Thymus (tissue), 14 donors: ENCODE measurements around the gene ATOH8. TPM values are rescaled to one million over a fixed set of nuclear protein-coding genes. Genes with fewer than 3 reads are reported as not detected.

Experiments
- DNase-seq, 9 donors: peaks; one replicate each; pipeline ENCODE4 v3.0.0-alpha.2; 2013; ENCODE audit warnings: low spot score in 9 of 9, low read depth in 6 of 9, missing footprints in 1 of 9
- H3K27ac ChIP-seq, 2 donors: one replicate each; pipeline ENCODE4 v1.5.1; 2013; ENCODE audit warnings: control low read depth in 1 of 2, low read depth in 1 of 2, low read length in 1 of 2, mild to moderate bottlenecking in 1 of 2, moderate library complexity in 1 of 2
- H3K27me3 ChIP-seq, 2 donors: one replicate each; pipeline ENCODE4 v1.5.1; 2013; ENCODE audit warnings: low read length in 1 of 2; ENCODE audit not compliant: control insufficient read depth in 2 of 2, insufficient read depth in 1 of 2
- H3K36me3 ChIP-seq, 2 donors: one replicate each; pipeline ENCODE4 v1.5.1; 2013; ENCODE audit warnings: low read length in 1 of 2, mild to moderate bottlenecking in 1 of 2, moderate library complexity in 1 of 2; ENCODE audit not compliant: control insufficient read depth in 2 of 2, insufficient read depth in 2 of 2
- H3K4me1 ChIP-seq, 2 donors: one replicate each; pipeline ENCODE4 v1.5.1; 2013; ENCODE audit warnings: low read length in 2 of 2; ENCODE audit not compliant: control insufficient read depth in 2 of 2, insufficient read depth in 2 of 2
- H3K4me3 ChIP-seq, 2 donors: one replicate each; pipeline ENCODE4 v1.5.1; 2013; ENCODE audit warnings: low read length in 2 of 2, control low read depth in 1 of 2, mild to moderate bottlenecking in 1 of 2
- H3K9me3 ChIP-seq, 2 donors: one replicate each; pipeline ENCODE4 v1.5.1; 2013; ENCODE audit warnings: low read length in 1 of 2, mild to moderate bottlenecking in 1 of 2; ENCODE audit not compliant: control insufficient read depth in 2 of 2, insufficient read depth in 1 of 2
- WGBS: extraction: QIAGEN DNeasy Blood & Tissue Kit; methylation state at CpG from one replicate; pipeline ENCODE4 v1.1.7; 2013; 5-methylcytosine and 5-hydroxymethylcytosine counted together
- long read RNA-seq, 10 donors: transcript quantifications; one replicate each; lab custom pipeline, GENCODE V29; 2026
- polyA plus RNA-seq: library from polyadenylated mRNA; stranded (reverse); fragments of 200-250 nt; gene quantifications from one replicate; pipeline ENCODE4 v1.2.3, GENCODE V29; 2013
- total RNA-seq: library from RNA; stranded (reverse); fragments of 120-200 nt; gene quantifications from one replicate; pipeline ENCODE4 v1.2.4, GENCODE V29; 2013
- donor health status: healthy.

ATOH8 gene, protein sequence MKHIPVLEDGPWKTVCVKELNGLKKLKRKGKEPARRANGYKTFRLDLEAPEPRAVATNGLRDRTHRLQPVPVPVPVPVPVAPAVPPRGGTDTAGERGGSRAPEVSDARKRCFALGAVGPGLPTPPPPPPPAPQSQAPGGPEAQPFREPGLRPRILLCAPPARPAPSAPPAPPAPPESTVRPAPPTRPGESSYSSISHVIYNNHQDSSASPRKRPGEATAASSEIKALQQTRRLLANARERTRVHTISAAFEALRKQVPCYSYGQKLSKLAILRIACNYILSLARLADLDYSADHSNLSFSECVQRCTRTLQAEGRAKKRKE
- total RNA-seq (2.0 TPM), polyA plus RNA-seq (19.1 TPM)
- long read RNA-seq, donor 1 = 0 reads
- long read RNA-seq, donor 2, partial matches to known transcripts = 0 of 3 reads
- long read RNA-seq, donor 2, other reads (novel, unspliced or antisense) = 0 of 3 reads
- long read RNA-seq, donor 3, partial matches to known transcripts = 0 of 2 reads
- long read RNA-seq, donor 3, other reads (novel, unspliced or antisense) = 0 of 2 reads
- long read RNA-seq, donor 4 = 0 reads
- long read RNA-seq, donor 5, partial matches to known transcripts = 0 of 1 reads
- long read RNA-seq, donor 5, other reads (novel, unspliced or antisense) = 0 of 1 reads
- long read RNA-seq, donor 6, partial matches to known transcripts = 0 of 1 reads
- long read RNA-seq, donor 6, other reads (novel, unspliced or antisense) = 0 of 1 reads
- long read RNA-seq, donor 7, partial matches to known transcripts = 0 of 1 reads
- long read RNA-seq, donor 7, other reads (novel, unspliced or antisense) = 0 of 1 reads
- long read RNA-seq, donor 8 = 0 reads
- long read RNA-seq, donor 9 = 0 reads
- long read RNA-seq, donor 10 = 0 reads

DNA sequence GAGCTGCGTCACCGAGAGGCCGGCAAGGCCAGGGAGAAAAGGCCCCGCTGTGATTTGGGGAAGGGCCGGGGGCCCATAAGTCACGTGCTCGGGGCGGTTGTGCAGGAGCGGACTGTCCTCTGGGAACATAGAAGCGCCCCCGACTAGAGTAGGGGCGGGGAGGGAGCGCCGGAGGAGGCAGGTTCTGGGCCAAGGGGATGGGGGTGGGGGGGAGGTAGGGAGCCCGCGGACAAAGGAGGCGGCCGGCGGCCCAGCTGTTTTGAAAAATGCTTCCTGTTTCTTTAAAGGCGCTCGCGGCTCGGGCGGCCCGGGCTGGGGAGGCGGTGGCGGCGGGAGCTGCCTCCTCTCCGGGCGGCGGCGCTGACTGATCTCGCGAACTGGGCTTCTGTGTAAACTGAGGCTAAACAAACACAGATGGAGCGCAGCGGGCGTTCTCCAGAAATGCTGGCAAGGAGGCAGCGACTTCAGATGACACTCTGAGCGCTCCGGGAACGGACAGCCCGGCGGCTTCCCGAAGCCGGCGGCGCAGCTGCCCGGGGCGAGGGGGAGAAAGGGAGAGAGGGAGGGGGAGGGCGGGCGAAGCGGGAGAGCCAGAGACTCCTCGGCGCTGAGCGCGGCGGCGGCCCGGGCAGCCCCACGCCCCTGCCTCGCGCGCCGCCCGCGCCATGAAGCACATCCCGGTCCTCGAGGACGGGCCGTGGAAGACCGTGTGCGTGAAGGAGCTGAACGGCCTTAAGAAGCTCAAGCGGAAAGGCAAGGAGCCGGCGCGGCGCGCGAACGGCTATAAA, at the start of gene ATOH8:
Gene ATOH8, plus strand, starts transcription at position 467 of the 788 bp plus-strand sequence. Its CDS starts 199 bp downstream, at position 666.
- H3K27ac ChIP-seq = no peak within 1 kb of the TSS
- H3K4me3 ChIP-seq = peak within 1 kb of the TSS; percentile 10 to 41
- peaks cover 12 to 35% of the 10 kb centered on the region in 2 donors for H3K4me1 ChIP-seq
- 1% methylated on average over 81 of the region's 81 CpGs for WGBS
- no peaks in the 10 kb centered on the region for H3K36me3 ChIP-seq
- DNase-seq = peak in 1 of 9 donors; percentile 41
- H3K9me3 ChIP-seq = peaks cover 2 to 11% of the 10 kb centered on the region in 2 donors
- H3K27me3 ChIP-seq = peaks cover 55 to 89% of the 10 kb centered on the region in 2 donors

DNA sequence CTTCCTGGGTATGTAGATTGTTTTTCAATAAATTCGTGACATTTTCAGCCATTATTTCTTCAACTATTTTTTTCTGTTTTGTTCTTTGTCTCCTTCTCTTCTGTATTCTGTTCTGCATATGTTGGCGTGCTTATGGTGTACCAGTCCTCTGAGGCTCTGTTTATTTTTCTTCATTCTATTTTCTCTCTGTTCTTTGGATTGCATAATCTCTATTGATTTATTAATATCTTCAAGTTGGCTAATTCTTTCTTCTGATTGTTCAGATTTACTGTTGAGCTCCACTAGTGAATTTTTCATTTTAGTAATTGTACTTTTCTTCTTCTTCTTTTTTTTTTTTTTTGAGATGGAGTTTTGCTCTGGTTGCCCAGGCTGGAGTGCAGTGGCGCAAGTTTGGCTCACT, 49.8 kb upstream of the ATOH8 start:
- Histone ChIP-seq H3K4me1 (peaks cover 0 to 13% of the 10 kb centered on the region in 2 donors), H3K36me3 (no peaks in the 10 kb centered on the region), H3K9me3 (no peaks in the 10 kb centered on the region), H3K27ac (no peak overlapping the region), H3K4me3 (no peak overlapping the region), H3K27me3 (no peaks in the 10 kb centered on the region)
- 96% methylated on average over 3 of the region's 3 CpGs for WGBS
- no peak for DNase-seq

DNA sequence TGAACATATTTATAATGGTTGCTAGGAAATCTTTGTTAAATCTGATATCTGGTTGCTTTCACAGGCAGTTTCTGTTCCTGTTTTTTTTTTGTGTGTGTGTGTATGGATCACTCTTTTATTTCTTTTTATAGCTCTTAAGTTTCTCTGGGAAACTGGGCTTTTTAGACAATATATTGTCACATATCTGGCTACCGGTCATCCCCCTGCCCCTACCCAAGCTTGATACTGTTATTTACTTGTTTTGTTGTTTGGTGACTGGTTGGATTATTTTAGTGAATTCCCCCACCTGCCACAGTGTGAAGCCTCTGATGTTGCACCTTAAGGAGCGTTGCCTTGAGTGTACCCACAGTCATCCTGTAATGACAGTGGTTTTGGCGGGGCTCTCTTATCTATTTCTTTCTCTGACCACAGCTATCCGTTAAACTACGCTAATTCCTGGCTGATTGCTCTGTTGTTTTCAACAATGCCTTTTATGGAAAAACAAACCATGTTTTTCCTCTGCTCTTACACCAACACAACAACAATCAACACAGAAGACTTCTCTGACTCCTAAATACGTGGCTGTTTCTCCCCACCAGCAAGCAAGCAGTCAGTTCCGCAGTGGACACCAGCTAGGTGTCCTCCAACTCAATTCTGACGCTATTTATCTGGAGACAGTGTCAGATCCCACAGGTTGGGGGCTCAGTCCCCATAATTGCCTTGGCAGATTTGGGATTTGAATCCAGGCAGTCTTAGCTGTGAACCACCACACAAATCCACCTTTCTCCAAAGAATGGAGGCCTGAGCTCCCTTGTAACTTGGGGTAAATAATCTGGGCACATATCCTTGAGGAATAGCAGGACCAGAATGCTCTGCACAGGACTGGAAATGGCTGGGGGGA, 48.8 kb upstream of the ATOH8 start:
- no peaks in the 10 kb centered on the region for H3K36me3 ChIP-seq
- H3K27me3 ChIP-seq = no peaks in the 10 kb centered on the region
- peaks cover 0 to 13% of the 10 kb centered on the region in 2 donors for H3K4me1 ChIP-seq
- DNase-seq = no peak
- 46% methylated on average over 8 of the region's 8 CpGs for WGBS
- H3K9me3 ChIP-seq = no peaks in the 10 kb centered on the region
- no peak overlapping the region for H3K4me3 ChIP-seq
- H3K27ac ChIP-seq = no peak overlapping the region

DNA sequence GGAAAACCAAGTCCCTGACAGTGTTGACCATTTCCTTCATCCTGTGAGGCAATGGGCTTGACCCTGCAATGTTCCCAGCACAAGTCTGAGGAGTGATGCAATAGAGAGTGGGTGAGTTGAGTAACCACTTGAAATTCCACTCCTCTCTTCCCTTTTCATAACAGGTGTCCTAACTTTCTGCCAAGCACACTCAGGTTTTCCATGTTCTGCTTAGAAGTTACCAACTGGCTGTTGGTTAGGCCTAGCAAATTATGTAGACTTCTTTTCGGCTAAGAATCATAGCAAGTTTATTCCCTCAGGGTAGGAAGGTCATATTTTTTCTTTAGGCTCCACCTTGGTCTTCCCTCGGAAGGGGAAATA, 48.1 kb upstream of the ATOH8 start:
- Histone ChIP-seq H3K4me3 (no peak overlapping the region), H3K4me1 (peaks cover 0 to 18% of the 10 kb centered on the region in 2 donors)
- 97% methylated on average over 2 of the region's 2 CpGs for WGBS

DNA sequence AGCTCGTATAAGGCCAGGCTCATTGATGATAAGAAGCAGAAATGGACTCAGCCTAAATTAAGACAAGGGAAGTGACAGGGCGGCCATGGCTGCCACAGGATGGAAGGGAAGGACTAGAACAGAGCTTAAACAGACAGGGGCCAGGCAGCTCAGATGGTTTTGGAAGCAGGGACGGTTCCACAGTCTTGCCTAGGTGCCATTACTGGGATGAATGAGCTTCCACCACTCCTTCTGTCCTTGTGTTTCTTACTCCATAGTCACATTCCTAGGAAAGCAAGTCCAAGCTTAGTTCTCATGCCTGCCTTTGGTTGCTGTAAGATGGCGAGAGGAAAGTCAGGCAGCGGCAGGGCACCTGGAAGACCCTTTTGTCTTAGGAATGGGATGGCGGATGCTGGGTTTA, 47.7 kb upstream of the ATOH8 start:
- no peaks in the 10 kb centered on the region for H3K27me3 ChIP-seq
- no peak for DNase-seq
- WGBS = 91% methylated on average over 6 of the region's 6 CpGs
- H3K4me3 ChIP-seq = no peak overlapping the region
- peaks cover 0 to 21% of the 10 kb centered on the region in 2 donors for H3K4me1 ChIP-seq
- H3K9me3 ChIP-seq = no peaks in the 10 kb centered on the region
- H3K36me3 ChIP-seq = no peaks in the 10 kb centered on the region
- peak overlapping the region in 1 of 2 donors; percentile 68 for H3K27ac ChIP-seq

More for the DNA sequence above, 48.1 kb upstream of the ATOH8 start:
- Histone ChIP-seq H3K27me3 (no peaks in the 10 kb centered on the region), H3K36me3 (no peaks in the 10 kb centered on the region), H3K9me3 (no peaks in the 10 kb centered on the region), H3K27ac (no peak overlapping the region)
- DNase-seq = no peak

DNA sequence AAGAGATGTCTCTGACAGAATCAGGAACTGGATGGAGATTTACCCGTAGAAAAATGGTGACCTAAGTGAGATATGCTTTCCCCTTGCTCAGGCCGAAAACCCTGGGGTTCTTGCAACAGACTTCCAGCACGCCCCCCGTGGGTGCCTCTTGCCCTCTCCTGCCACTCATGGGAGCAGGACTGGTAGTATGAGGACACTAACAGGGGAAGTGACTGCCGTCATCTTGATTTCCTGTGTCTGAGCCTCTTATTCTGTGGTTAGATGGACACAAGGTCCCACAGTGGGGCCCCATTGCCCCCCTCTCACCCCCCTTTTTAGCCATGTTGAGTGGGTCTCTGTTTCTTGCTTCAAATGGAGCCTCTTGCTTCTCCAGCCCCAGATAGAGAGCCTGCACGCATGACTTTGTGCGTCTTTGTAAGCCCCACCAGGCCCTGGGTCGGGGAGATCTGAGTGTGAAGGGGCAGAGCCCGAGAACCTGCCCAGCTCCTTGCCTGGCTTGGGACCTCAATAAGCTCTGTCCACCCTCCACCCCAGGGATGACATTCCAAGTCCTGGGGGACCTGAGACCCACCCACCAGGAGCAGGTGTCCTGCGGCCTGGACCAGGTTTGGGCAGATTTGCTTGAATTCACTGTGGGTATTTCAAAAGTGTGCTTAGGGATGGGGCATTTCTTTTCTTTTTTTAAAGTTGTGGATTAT, 47.0 kb upstream of the ATOH8 start:
- H3K4me1 ChIP-seq = peaks cover 0 to 21% of the 10 kb centered on the region in 2 donors

DNA sequence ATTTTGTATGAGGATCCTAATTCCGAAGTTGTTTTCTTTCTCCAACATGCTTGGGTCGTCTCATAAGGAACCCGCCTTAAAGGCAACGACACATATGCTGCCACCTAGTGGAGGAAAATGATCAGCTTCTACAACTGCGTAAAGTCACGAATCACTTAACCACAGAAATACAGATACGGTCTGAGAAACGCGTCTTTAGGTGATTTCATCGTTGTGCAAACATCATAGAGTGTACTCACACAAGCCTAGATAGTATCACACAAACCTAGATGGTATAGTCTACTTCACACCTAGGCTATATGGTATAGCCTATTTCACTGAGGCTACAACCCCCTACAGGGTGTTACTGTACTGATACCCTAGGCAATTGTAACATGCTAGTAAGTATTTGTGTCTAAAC, 46.5 kb upstream of the ATOH8 start:
- Histone ChIP-seq H3K27me3 (no peaks in the 10 kb centered on the region), H3K4me1 (peaks cover 0 to 23% of the 10 kb centered on the region in 2 donors), H3K27ac (no peak overlapping the region), H3K36me3 (no peaks in the 10 kb centered on the region), H3K9me3 (no peaks in the 10 kb centered on the region), H3K4me3 (no peak overlapping the region)
- peak; percentile 60 to 93 (median 87) for DNase-seq
- 3% methylated on average over 10 of the region's 10 CpGs for WGBS

More for the DNA sequence above, 47.0 kb upstream of the ATOH8 start:
- H3K4me3 ChIP-seq = no peak overlapping the region
- no peak overlapping the region for H3K27ac ChIP-seq
- H3K36me3 ChIP-seq = no peaks in the 10 kb centered on the region
- H3K9me3 ChIP-seq = no peaks in the 10 kb centered on the region
- 90% methylated on average over 10 of the region's 10 CpGs for WGBS
- DNase-seq = no peak
- H3K27me3 ChIP-seq = no peaks in the 10 kb centered on the region

DNA sequence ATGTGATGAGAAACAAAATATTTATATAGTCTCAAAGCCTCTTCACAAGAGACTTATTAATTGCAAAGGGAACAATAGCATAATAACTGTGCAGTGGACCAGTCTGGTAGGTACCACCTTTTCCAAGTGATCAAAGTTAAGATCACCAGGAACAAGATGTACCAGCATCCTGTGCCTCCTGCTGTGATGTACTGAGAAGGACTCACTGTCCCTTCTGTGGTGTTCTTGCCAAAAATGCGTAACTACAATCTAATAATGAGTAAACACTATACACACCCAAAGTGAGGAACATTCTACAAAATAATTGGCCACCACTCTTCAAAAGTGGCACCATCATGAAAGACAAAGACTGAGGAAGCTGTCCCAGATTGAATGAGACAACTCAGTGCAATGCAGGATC, 45.1 kb upstream of the ATOH8 start:
- WGBS = 92% methylated on average over 1 of the region's 1 CpG
- no peaks in the 10 kb centered on the region for H3K36me3 ChIP-seq
- no peaks in the 10 kb centered on the region for H3K9me3 ChIP-seq
- H3K27ac ChIP-seq = no peak overlapping the region
- no peak overlapping the region for H3K4me3 ChIP-seq
- no peaks in the 10 kb centered on the region for H3K27me3 ChIP-seq
- no peak for DNase-seq
- peaks cover 0 to 32% of the 10 kb centered on the region in 2 donors for H3K4me1 ChIP-seq
